HG03175 (cell line): Measurements from ENCODE around the gene RBKS.
"Not testable (repeated sequence)": the region's sequence is repeated elsewhere in the genome, so short reads cannot be mapped to it uniquely, and the experiment has no call there.

Experiments used
- ATAC-seq: cut with Tn5 transposase; IDR thresholded peaks from one replicate; pipeline ENCODE4 v1.9.1; 2021; ENCODE audit warnings: mild to moderate bottlenecking, moderate library complexity; ENCODE audit not compliant: unreplicated experiment

RBKS gene

GRCh38 chr2:27875089-27875881 is 14.9 kb downstream of the RBKS start:
- no peak for ATAC-seq

- ATAC-seq, result no peak
Measured at GRCh38 chr2:27873091-27873490, 17.1 kb downstream of the RBKS start.

GRCh38 chr2:27871802-27872201 is 18.4 kb downstream of the RBKS start:
- ATAC-seq, result no peak

GRCh38 chr2:27870724-27871123 is 19.5 kb downstream of the RBKS start:
- ATAC-seq, result no peak

- no peak for ATAC-seq
Measured at GRCh38 chr2:27869763-27870162, 20.4 kb downstream of the RBKS start.

- no peak for ATAC-seq
Measured at GRCh38 chr2:27866237-27866636, 23.9 kb downstream of the RBKS start.

- not testable (repeated sequence) for ATAC-seq
Measured at GRCh38 chr2:27863955-27864354, 26.2 kb downstream of the RBKS start.

- no peak for ATAC-seq
Measured at GRCh38 chr2:27863146-27863545, 27.0 kb downstream of the RBKS start.

- ATAC-seq, result no peak
Measured at GRCh38 chr2:27860111-27860510, 30.1 kb downstream of the RBKS start.

- ATAC-seq, result no peak
Measured at GRCh38 chr2:27857417-27858172, 32.6 kb downstream of the RBKS start.

GRCh38 chr2:27856956-27857355 is 33.2 kb downstream of the RBKS start:
- no peak for ATAC-seq

GRCh38 chr2:27856386-27856785 is 33.8 kb downstream of the RBKS start:
- no peak for ATAC-seq

GRCh38 chr2:27855476-27855875 is 34.7 kb downstream of the RBKS start:
- no peak for ATAC-seq

GRCh38 chr2:27854229-27854862 is 35.8 kb downstream of the RBKS start:
- no peak for ATAC-seq

- ATAC-seq, result no peak
Measured at GRCh38 chr2:27852691-27853090, 37.5 kb downstream of the RBKS start.

GRCh38 chr2:27849558-27850205 is 40.5 kb downstream of the RBKS start:
- ATAC-seq, result no peak

- ATAC-seq, result no peak
Measured at GRCh38 chr2:27847333-27847732, 42.9 kb downstream of the RBKS start.

GRCh38 chr2:27844821-27845255 is 45.3 kb downstream of the RBKS start:
- ATAC-seq, result no peak

GRCh38 chr2:27843992-27844391 is 46.2 kb downstream of the RBKS start:
- no peak for ATAC-seq

GRCh38 chr2:27842894-27843293 is 47.3 kb downstream of the RBKS start:
- no peak for ATAC-seq

GRCh38 chr2:27839022-27839618 is 51.1 kb downstream of the RBKS start:
- ATAC-seq, result no peak
